ENCODE data around the gene ALK.

- TF ChIP-seq CTCF (IDR thresholded peaks at IDR 0.05; ENCODE audit: borderline replicate concordance, extremely low read depth, low read length, poor library complexity, severe bottlenecking) (no peak), EZH2 (IDR thresholded peaks at IDR 0.05; ENCODE audit: borderline replicate concordance, low read depth, low read length, severe bottlenecking) (no peak)
These were observed 70.6 kb downstream of the ALK start for GRCh38 chr2:29850794-29851193.

All from DND-41 (cell line).